Liver (tissue), 3 donors: ENCODE data around the gene PRAMEF17.
"Not testable (repeated sequence)": the region's sequence is repeated elsewhere in the genome, so short reads cannot be mapped to it uniquely, and the experiment has no call there.

Experiments
- EGR1 ChIP-seq, 2 donors: IDR thresholded peaks; 2 replicates each; pipeline ENCODE4 v1.6.1; 2016 to 2018; ENCODE audit warnings: antibody characterized with exemption in 2 of 2, low read depth in 2 of 2
- JUND ChIP-seq, 2 donors: IDR thresholded peaks; 2 replicates each; pipeline ENCODE4 v1.6.1; 2016; ENCODE audit warnings: antibody characterized with exemption in 2 of 2
- TF ChIP-seq, protein P1 (sequence below): fragments of 150-350 bp; IDR thresholded peaks from 2 replicates; pipeline ENCODE4 v1.5.1; 2017; ENCODE audit warnings: improper control_type of control experiment, low read depth, low read length; ENCODE audit not compliant: missing input control
- donor health status: healthy.
- donor health status: healthy.

DNA sequence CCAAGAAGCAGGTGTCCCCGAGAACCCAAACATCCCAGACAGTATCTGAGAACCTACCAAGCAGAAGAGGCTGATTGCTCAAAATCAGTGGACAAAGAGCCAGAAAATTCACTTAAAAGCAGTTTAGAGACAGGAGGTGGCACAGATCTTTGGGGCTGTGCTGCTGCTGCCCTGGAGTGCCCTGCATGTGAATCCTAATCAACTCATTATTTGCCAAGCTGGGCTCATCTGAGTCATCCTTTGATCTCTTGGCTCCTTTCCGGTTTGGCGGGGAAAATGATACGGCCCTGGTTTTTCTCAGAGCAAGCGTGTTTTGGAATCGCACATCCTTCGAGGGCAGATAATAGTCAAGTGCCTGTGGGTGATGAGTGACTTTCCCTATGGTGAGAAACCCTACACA is 27.1 kb upstream of the PRAMEF17 start:
- not testable (repeated sequence) for TF ChIP-seq EGR1 (IDR thresholded peaks at IDR 0.05; ENCODE audit: low read depth in 2 of 2); JUND (IDR thresholded peaks at IDR 0.05)
- TF ChIP-seq, protein P1, sequence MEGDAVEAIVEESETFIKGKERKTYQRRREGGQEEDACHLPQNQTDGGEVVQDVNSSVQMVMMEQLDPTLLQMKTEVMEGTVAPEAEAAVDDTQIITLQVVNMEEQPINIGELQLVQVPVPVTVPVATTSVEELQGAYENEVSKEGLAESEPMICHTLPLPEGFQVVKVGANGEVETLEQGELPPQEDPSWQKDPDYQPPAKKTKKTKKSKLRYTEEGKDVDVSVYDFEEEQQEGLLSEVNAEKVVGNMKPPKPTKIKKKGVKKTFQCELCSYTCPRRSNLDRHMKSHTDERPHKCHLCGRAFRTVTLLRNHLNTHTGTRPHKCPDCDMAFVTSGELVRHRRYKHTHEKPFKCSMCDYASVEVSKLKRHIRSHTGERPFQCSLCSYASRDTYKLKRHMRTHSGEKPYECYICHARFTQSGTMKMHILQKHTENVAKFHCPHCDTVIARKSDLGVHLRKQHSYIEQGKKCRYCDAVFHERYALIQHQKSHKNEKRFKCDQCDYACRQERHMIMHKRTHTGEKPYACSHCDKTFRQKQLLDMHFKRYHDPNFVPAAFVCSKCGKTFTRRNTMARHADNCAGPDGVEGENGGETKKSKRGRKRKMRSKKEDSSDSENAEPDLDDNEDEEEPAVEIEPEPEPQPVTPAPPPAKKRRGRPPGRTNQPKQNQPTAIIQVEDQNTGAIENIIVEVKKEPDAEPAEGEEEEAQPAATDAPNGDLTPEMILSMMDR, result not testable (repeated sequence)
